GM23338 (cell line): ENCODE measurements around the gene CHST13. TPM values are rescaled to one million over a fixed set of nuclear protein-coding genes. Genes with fewer than 3 reads are reported as not detected.

Experiments
- ATAC-seq: fragments of 200-7000 bp; cut with Tn5 transposase; 3 replicates; pipeline ENCODE4 v1.9.1; 2020
- DNase-seq: peaks from one replicate; pipeline ENCODE4 v3.0.0-alpha.2; 2015; ENCODE audit warnings: low spot score
- H2AFZ ChIP-seq: fragments of 200-600 bp; sonication (generic); 2 replicates; pipeline ENCODE4 v1.8.0; 2016; ENCODE audit warnings: antibody characterized with exemption, mild to moderate bottlenecking, moderate library complexity
- H3F3A ChIP-seq: fragments of 200-600 bp; sonication (generic); replicated peaks from 2 replicates; pipeline ENCODE4 v1.8.0; 2017; ENCODE audit warnings: antibody characterized with exemption, mixed run types, low read depth
- H3K27ac ChIP-seq: fragments of 200-600 bp; sonication (generic); 2 replicates; pipeline ENCODE4 v1.6.1; 2016; ENCODE audit warnings: low read depth
- H3K27me3 ChIP-seq: fragments of 200-600 bp; sonication (generic); 2 replicates; pipeline ENCODE4 v1.8.0; 2016; ENCODE audit warnings: mild to moderate bottlenecking, mixed run types, moderate library complexity; ENCODE audit not compliant: insufficient read depth
- H3K36me3 ChIP-seq: fragments of 200-600 bp; sonication (generic); 2 replicates; pipeline ENCODE4 v1.8.0; 2016; ENCODE audit warnings: mild to moderate bottlenecking; ENCODE audit not compliant: insufficient read depth
- H3K4me1 ChIP-seq: fragments of 200-600 bp; sonication (generic); 2 replicates; pipeline ENCODE4 v1.8.0; 2016; ENCODE audit warnings: mild to moderate bottlenecking, moderate library complexity; ENCODE audit not compliant: insufficient read depth
- H3K4me2 ChIP-seq: fragments of 200-600 bp; sonication (generic); 2 replicates; pipeline ENCODE4 v1.7.1; 2017; ENCODE audit warnings: mixed run types
- H3K4me3 ChIP-seq: fragments of 200-600 bp; sonication (generic); 2 replicates; pipeline ENCODE4 v1.6.1; 2016; ENCODE audit warnings: mixed run types
- H3K79me2 ChIP-seq: fragments of 200-600 bp; sonication (generic); replicated peaks from 2 replicates; pipeline ENCODE4 v1.8.0; 2017; ENCODE audit warnings: mild to moderate bottlenecking; ENCODE audit not compliant: insufficient read depth
- H3K9me2 ChIP-seq: fragments of 200-600 bp; sonication (generic); 2 replicates; pipeline ENCODE4 v1.8.0; 2017; ENCODE audit not compliant: insufficient read depth
- H4K20me1 ChIP-seq: fragments of 200-600 bp; sonication (generic); replicated peaks from 2 replicates; pipeline ENCODE4 v1.8.0; 2017; ENCODE audit warnings: mild to moderate bottlenecking; ENCODE audit not compliant: insufficient read depth
- H3K27ac Mint-ChIP-seq: 2 replicates; pipeline ENCODE4 v1.8.0; 2020; ENCODE audit warnings: inconsistent platforms, mild to moderate bottlenecking, moderate library complexity, mixed read lengths
- H3K27me3 Mint-ChIP-seq: 3 replicates; pipeline ENCODE4 v1.8.0; 2022; ENCODE audit warnings: low read depth, mild to moderate bottlenecking, moderate library complexity, mixed read lengths, inconsistent platforms; ENCODE audit not compliant: insufficient read depth, poor library complexity
- H3K36me3 Mint-ChIP-seq: 3 replicates; pipeline ENCODE4 v1.8.0; 2021; ENCODE audit warnings: low read depth, mild to moderate bottlenecking, inconsistent platforms, moderate library complexity, mixed read lengths
- H3K4me1 Mint-ChIP-seq: 3 replicates; pipeline ENCODE4 v1.8.0; 2020; ENCODE audit warnings: mild to moderate bottlenecking, inconsistent platforms, mixed read lengths
- H3K4me3 Mint-ChIP-seq: 3 replicates; pipeline ENCODE4 v1.8.0; 2021; ENCODE audit warnings: moderate library complexity, mild to moderate bottlenecking, inconsistent platforms, mixed read lengths
- H3K9me3 Mint-ChIP-seq: 3 replicates; pipeline ENCODE4 v1.8.0; 2020; ENCODE audit warnings: moderate library complexity, mild to moderate bottlenecking, inconsistent platforms, mixed read lengths
- CREB1 ChIP-seq: fragments of 250-450 bp; sonication (Bioruptor Pico); IDR thresholded peaks from 2 replicates; pipeline ENCODE4 v1.5.0; 2020; ENCODE audit warnings: low read depth, mild to moderate bottlenecking, moderate library complexity
- EZH2 ChIP-seq: fragments of 200-600 bp; sonication (generic); IDR thresholded peaks from one replicate; pipeline ENCODE4 v1.8.0; 2017; ENCODE audit warnings: antibody characterized with exemption, mild to moderate bottlenecking, low read depth; ENCODE audit not compliant: unreplicated experiment
- EZH2phosphoT487 ChIP-seq: fragments of 200-600 bp; sonication (generic); IDR thresholded peaks from one replicate; pipeline ENCODE4 v1.8.1; 2018; ENCODE audit warnings: antibody characterized with exemption; ENCODE audit not compliant: unreplicated experiment
- JUNB ChIP-seq: IDR thresholded peaks from one replicate; pipeline ENCODE4 v1.6.1; 2016; ENCODE audit warnings: antibody characterized with exemption; ENCODE audit not compliant: unreplicated experiment
- POLR2AphosphoS5 ChIP-seq: IDR thresholded peaks from 2 replicates; pipeline ENCODE4 v1.6.1; 2016; ENCODE audit warnings: antibody characterized with exemption, low read depth
- STAT1 ChIP-seq: IDR thresholded peaks from one replicate; pipeline ENCODE4 v1.6.1; 2016; ENCODE audit warnings: antibody characterized with exemption; ENCODE audit not compliant: unreplicated experiment
- ZNF114 ChIP-seq: fragments of 250-450 bp; sonication (Bioruptor Pico); IDR thresholded peaks from 2 replicates; pipeline ENCODE4 v1.5.0; 2020; ENCODE audit warnings: mild to moderate bottlenecking, moderate library complexity
- ZNF331 ChIP-seq: fragments of 250-450 bp; sonication (Bioruptor Pico); IDR thresholded peaks from 2 replicates; pipeline ENCODE4 v1.5.0; 2020; ENCODE audit warnings: low read depth, mild to moderate bottlenecking, moderate library complexity
- polyA plus RNA-seq: library from polyadenylated mRNA; unstranded; fragments of >200 nt; fragmentation: Nextera tagmentation; extraction: Ambion mirVana; gene quantifications from 2 replicates; pipeline ENCODE4 v1.2.1, GENCODE V29; 2016
- total RNA-seq: library from RNA; depleted of rRNA; stranded (reverse); fragments of >200 nt; shearing (Covaris generic); gene quantifications from 2 replicates; pipeline ENCODE4 v1.2.3, GENCODE V29; 2014
- TF ChIP-seq, protein P1 (sequence below): fragments of 250-450 bp; sonication (Bioruptor Pico); IDR thresholded peaks from 2 replicates; pipeline ENCODE4 v1.5.0; 2020; ENCODE audit warnings: mild to moderate bottlenecking, moderate library complexity
- TF ChIP-seq, protein P2 (sequence below): IDR thresholded peaks from one replicate; pipeline ENCODE4 v1.6.1; 2018; ENCODE audit warnings: antibody characterized with exemption; ENCODE audit not compliant: unreplicated experiment

The CHST13 gene
- total and polyA plus RNA-seq, 2 experiments from 2014 or later: 3.7 to 8.4 TPM

DNA sequence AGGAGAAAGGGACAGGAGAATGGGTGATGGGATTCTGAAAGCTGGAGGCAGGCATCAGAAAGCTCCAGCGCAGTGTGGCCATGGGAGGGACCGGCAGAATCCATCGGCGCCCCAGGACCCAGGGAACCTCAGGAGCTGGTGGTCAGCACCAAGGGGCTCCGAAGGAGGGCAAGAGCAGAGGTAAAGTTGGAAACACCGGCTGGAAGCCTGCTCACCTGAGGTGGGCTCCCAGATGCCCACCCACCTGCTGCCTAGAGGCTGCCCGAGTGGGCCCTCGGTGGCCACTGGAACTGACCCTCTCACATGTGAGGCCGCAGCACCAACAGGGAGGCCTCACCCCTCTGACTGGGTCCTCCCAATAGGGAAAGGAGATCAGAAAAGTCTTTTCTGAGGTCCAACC lies 38.0 kb upstream of the CHST13 start (continued):
- TF ChIP-seq, protein P1, sequence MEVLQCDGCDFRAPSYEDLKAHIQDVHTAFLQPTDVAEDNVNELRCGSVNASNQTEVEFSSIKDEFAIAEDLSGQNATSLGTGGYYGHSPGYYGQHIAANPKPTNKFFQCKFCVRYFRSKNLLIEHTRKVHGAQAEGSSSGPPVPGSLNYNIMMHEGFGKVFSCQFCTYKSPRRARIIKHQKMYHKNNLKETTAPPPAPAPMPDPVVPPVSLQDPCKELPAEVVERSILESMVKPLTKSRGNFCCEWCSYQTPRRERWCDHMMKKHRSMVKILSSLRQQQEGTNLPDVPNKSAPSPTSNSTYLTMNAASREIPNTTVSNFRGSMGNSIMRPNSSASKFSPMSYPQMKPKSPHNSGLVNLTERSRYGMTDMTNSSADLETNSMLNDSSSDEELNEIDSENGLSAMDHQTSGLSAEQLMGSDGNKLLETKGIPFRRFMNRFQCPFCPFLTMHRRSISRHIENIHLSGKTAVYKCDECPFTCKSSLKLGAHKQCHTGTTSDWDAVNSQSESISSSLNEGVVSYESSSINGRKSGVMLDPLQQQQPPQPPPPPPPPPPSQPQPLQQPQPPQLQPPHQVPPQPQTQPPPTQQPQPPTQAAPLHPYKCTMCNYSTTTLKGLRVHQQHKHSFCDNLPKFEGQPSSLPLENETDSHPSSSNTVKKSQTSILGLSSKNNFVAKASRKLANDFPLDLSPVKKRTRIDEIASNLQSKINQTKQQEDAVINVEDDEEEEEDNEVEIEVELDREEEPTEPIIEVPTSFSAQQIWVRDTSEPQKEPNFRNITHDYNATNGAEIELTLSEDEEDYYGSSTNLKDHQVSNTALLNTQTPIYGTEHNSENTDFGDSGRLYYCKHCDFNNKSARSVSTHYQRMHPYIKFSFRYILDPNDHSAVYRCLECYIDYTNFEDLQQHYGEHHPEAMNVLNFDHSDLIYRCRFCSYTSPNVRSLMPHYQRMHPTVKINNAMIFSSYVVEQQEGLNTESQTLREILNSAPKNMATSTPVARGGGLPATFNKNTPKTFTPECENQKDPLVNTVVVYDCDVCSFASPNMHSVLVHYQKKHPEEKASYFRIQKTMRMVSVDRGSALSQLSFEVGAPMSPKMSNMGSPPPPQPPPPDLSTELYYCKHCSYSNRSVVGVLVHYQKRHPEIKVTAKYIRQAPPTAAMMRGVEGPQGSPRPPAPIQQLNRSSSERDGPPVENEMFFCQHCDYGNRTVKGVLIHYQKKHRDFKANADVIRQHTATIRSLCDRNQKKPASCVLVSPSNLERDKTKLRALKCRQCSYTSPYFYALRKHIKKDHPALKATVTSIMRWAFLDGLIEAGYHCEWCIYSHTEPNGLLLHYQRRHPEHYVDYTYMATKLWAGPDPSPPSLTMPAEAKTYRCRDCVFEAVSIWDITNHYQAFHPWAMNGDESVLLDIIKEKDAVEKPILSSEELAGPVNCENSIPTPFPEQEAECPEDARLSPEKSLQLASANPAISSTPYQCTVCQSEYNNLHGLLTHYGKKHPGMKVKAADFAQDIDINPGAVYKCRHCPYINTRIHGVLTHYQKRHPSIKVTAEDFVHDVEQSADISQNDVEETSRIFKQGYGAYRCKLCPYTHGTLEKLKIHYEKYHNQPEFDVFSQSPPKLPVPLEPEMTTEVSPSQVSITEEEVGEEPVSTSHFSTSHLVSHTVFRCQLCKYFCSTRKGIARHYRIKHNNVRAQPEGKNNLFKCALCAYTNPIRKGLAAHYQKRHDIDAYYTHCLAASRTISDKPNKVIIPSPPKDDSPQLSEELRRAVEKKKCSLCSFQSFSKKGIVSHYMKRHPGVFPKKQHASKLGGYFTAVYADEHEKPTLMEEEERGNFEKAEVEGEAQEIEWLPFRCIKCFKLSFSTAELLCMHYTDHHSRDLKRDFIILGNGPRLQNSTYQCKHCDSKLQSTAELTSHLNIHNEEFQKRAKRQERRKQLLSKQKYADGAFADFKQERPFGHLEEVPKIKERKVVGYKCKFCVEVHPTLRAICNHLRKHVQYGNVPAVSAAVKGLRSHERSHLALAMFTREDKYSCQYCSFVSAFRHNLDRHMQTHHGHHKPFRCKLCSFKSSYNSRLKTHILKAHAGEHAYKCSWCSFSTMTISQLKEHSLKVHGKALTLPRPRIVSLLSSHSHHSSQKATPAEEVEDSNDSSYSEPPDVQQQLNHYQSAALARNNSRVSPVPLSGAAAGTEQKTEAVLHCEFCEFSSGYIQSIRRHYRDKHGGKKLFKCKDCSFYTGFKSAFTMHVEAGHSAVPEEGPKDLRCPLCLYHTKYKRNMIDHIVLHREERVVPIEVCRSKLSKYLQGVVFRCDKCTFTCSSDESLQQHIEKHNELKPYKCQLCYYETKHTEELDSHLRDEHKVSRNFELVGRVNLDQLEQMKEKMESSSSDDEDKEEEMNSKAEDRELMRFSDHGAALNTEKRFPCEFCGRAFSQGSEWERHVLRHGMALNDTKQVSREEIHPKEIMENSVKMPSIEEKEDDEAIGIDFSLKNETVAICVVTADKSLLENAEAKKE: no peak
- no peak for TF ChIP-seq CREB1
- TF ChIP-seq ZNF114 (CRISPR knock-in tag): no peak
- TF ChIP-seq JUNB: no peak

DNA sequence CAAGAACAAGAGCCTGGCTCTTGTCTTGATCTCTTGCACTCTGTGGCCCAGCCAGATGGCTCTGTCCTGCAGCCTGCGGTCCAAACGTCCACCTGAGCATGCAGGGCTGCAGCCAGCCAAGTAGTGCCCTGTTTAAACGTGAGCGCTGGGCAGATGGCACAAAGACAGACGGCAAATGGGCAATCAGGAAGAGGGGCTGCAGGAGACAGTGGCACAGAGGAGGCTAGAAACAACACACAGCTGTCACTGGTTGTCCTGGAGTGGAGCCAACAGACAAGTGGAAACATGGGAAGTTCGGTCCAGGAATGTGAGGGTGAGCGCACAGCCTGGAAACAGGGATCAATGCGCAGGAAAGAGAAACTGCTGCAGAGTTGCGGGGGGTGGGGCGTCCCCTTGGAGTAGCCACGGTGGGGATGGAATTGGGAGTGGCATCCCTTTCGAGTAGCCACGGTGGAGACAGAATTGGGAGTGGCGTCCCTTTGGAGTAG lies 37.6 kb upstream of the CHST13 start:
- peaks cover 51% of the 10 kb centered on the region for H3K4me1 Mint-ChIP-seq
- H3K27ac Mint-ChIP-seq: no peak overlapping the region; the same call in 1 of the 2 replicates
- no peaks in the 10 kb centered on the region for H3K36me3 ChIP-seq
- H2AFZ ChIP-seq: no peak overlapping the region
- no peaks in the 10 kb centered on the region for H4K20me1 ChIP-seq
- H3K36me3 Mint-ChIP-seq: no peaks in the 10 kb centered on the region
- H3K4me1 ChIP-seq: peaks cover 17% of the 10 kb centered on the region
- H3K4me3 ChIP-seq: no peak overlapping the region
- no peaks in the 10 kb centered on the region for H3K9me3 Mint-ChIP-seq
- H3K27ac ChIP-seq: no peak overlapping the region
- H3K27me3 ChIP-seq: no peaks in the 10 kb centered on the region
- H3F3A ChIP-seq: no peaks in the 10 kb centered on the region
- H3K4me3 Mint-ChIP-seq: no peak overlapping the region
- H3K79me2 ChIP-seq: no peaks in the 10 kb centered on the region
- no peaks in the 10 kb centered on the region for H3K9me2 ChIP-seq
- no peak overlapping the region for H3K4me2 ChIP-seq
- H3K27me3 Mint-ChIP-seq: peaks cover 12% of the 10 kb centered on the region
- DNase-seq (no peak), ATAC-seq (no peak)
- TF ChIP-seq EZH2 (no peak), POLR2AphosphoS5 (no peak), EZH2phosphoT487 (no peak), ZNF331 (CRISPR knock-in tag) (no peak), STAT1 (no peak), JUNB (no peak), ZNF114 (CRISPR knock-in tag) (no peak)
- TF ChIP-seq, protein P2, sequence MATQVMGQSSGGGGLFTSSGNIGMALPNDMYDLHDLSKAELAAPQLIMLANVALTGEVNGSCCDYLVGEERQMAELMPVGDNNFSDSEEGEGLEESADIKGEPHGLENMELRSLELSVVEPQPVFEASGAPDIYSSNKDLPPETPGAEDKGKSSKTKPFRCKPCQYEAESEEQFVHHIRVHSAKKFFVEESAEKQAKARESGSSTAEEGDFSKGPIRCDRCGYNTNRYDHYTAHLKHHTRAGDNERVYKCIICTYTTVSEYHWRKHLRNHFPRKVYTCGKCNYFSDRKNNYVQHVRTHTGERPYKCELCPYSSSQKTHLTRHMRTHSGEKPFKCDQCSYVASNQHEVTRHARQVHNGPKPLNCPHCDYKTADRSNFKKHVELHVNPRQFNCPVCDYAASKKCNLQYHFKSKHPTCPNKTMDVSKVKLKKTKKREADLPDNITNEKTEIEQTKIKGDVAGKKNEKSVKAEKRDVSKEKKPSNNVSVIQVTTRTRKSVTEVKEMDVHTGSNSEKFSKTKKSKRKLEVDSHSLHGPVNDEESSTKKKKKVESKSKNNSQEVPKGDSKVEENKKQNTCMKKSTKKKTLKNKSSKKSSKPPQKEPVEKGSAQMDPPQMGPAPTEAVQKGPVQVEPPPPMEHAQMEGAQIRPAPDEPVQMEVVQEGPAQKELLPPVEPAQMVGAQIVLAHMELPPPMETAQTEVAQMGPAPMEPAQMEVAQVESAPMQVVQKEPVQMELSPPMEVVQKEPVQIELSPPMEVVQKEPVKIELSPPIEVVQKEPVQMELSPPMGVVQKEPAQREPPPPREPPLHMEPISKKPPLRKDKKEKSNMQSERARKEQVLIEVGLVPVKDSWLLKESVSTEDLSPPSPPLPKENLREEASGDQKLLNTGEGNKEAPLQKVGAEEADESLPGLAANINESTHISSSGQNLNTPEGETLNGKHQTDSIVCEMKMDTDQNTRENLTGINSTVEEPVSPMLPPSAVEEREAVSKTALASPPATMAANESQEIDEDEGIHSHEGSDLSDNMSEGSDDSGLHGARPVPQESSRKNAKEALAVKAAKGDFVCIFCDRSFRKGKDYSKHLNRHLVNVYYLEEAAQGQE: no peak
